ENCODE measurements around the gene LIPG.

GRCh38 chr18:49547701-49548100 lies 14.2 kb upstream of the LIPG start:
- TF ChIP-seq CTCF (IDR thresholded peaks at IDR 0.05): no peak
- TF ChIP-seq POLR2A (IDR thresholded peaks at IDR 0.05; ENCODE audit: low read depth): no peak
- no peak for TF ChIP-seq EP300 (IDR thresholded peaks at IDR 0.05)
- no peak for TF ChIP-seq POLR2AphosphoS5 (IDR thresholded peaks at IDR 0.05)

Measured in esophagus muscularis mucosa (tissue), 4 donors.